ENCODE results near the gene C11orf21. TPM values are rescaled to one million over a fixed set of nuclear protein-coding genes. Genes with fewer than 3 reads are reported as not detected.

The C11orf21 gene
- total and polyA plus RNA-seq, 2 donors (not counting 1 experiment from before 2014, with no cell fraction given) = under 0.01 TPM; not detected in 1

GRCh38 chr11:2267851-2268728 is 33.6 kb downstream of the C11orf21 start:
- TF ChIP-seq EZH2 (IDR thresholded peaks at IDR 0.05; ENCODE audit: low read length, missing control alignments) (no peak), CTCF (conservative IDR thresholded peaks at IDR 0.05 in 1 of 2, IDR thresholded peaks at IDR 0.05 in 1 of 2; ENCODE audit: low read depth in 1 of 2, low read length in 2 of 2) (no peak)
- Histone ChIP-seq H3K4me2 (ENCODE audit: extremely low read depth, insufficient read depth, low read length) (no peak overlapping the region), H3K4me3 (replicated peaks in 1 of 4; ENCODE audit: control extremely low read depth in 1 of 4, insufficient read depth in 1 of 4, low read depth in 3 of 4, low read length in 4 of 4) (no peak overlapping the region), H3K79me2 (ENCODE audit: control insufficient read depth, insufficient read depth, low read length) (no peaks in the 10 kb centered on the region), H2AFZ (ENCODE audit: low read length) (no peak overlapping the region), H3K27me3 (ENCODE audit: control insufficient read depth, insufficient read depth, low read length) (peaks cover 8% of the 10 kb centered on the region), H3K27ac (ENCODE audit: insufficient read depth, low read length) (no peak overlapping the region), H3K9ac (ENCODE audit: insufficient read depth, low read length) (no peak overlapping the region), H3K36me3 (ENCODE audit: control insufficient read depth, insufficient read depth, low read length) (no peaks in the 10 kb centered on the region), H4K20me1 (ENCODE audit: control insufficient read depth, extremely low read depth, insufficient read depth, low read length) (no peaks in the 10 kb centered on the region), H3K9me3 (ENCODE audit: control insufficient read depth, insufficient read depth, low read depth, low read length) (no peaks in the 10 kb centered on the region), H3K4me1 (ENCODE audit: control insufficient read depth, extremely low read depth, insufficient read depth, low read length) (no peaks in the 10 kb centered on the region)
- DNase-seq (ENCODE audit: low read depth in 2 of 2) = no peak

GRCh38 chr11:2267306-2267850 is 34.3 kb downstream of the C11orf21 start:
- Histone ChIP-seq H3K27ac (ENCODE audit: insufficient read depth, low read length) (no peak overlapping the region), H3K4me2 (ENCODE audit: extremely low read depth, insufficient read depth, low read length) (no peak overlapping the region), H3K4me3 (replicated peaks in 1 of 4; ENCODE audit: control extremely low read depth in 1 of 4, insufficient read depth in 1 of 4, low read depth in 3 of 4, low read length in 4 of 4) (no peak overlapping the region), H2AFZ (ENCODE audit: low read length) (no peak overlapping the region), H4K20me1 (ENCODE audit: control insufficient read depth, extremely low read depth, insufficient read depth, low read length) (no peaks in the 10 kb centered on the region), H3K36me3 (ENCODE audit: control insufficient read depth, insufficient read depth, low read length) (no peaks in the 10 kb centered on the region), H3K27me3 (ENCODE audit: control insufficient read depth, insufficient read depth, low read length) (peaks cover 8% of the 10 kb centered on the region), H3K9ac (ENCODE audit: insufficient read depth, low read length) (no peak overlapping the region), H3K79me2 (ENCODE audit: control insufficient read depth, insufficient read depth, low read length) (no peaks in the 10 kb centered on the region), H3K9me3 (ENCODE audit: control insufficient read depth, insufficient read depth, low read depth, low read length) (no peaks in the 10 kb centered on the region), H3K4me1 (ENCODE audit: control insufficient read depth, extremely low read depth, insufficient read depth, low read length) (no peaks in the 10 kb centered on the region)
- TF ChIP-seq CTCF (conservative IDR thresholded peaks at IDR 0.05 in 1 of 2, IDR thresholded peaks at IDR 0.05 in 1 of 2; ENCODE audit: low read depth in 1 of 2, low read length in 2 of 2) (no peak), EZH2 (IDR thresholded peaks at IDR 0.05; ENCODE audit: low read length, missing control alignments) (no peak)
- no peak for DNase-seq (ENCODE audit: low read depth in 2 of 2)

- H3K4me1 ChIP-seq (ENCODE audit: control insufficient read depth, extremely low read depth, insufficient read depth, low read length) = no peaks in the 10 kb centered on the region
- no peaks in the 10 kb centered on the region for H3K9me3 ChIP-seq (ENCODE audit: control insufficient read depth, insufficient read depth, low read depth, low read length)
- DNase-seq (ENCODE audit: low read depth in 2 of 2) = no peak
- no peak overlapping the region for H3K4me2 ChIP-seq (ENCODE audit: extremely low read depth, insufficient read depth, low read length)
- H3K27ac ChIP-seq (ENCODE audit: insufficient read depth, low read length) = no peak overlapping the region
- H2AFZ ChIP-seq (ENCODE audit: low read length) = no peak overlapping the region
- no peaks in the 10 kb centered on the region for H3K79me2 ChIP-seq (ENCODE audit: control insufficient read depth, insufficient read depth, low read length)
- no peaks in the 10 kb centered on the region for H3K36me3 ChIP-seq (ENCODE audit: control insufficient read depth, insufficient read depth, low read length)
- H3K27me3 ChIP-seq (ENCODE audit: control insufficient read depth, insufficient read depth, low read length) = peaks cover 8% of the 10 kb centered on the region
- H4K20me1 ChIP-seq (ENCODE audit: control insufficient read depth, extremely low read depth, insufficient read depth, low read length) = no peaks in the 10 kb centered on the region
- no peak overlapping the region for H3K4me3 ChIP-seq (replicated peaks in 1 of 4; ENCODE audit: control extremely low read depth in 1 of 4, insufficient read depth in 1 of 4, low read depth in 3 of 4, low read length in 4 of 4)
- TF ChIP-seq CTCF (conservative IDR thresholded peaks at IDR 0.05 in 1 of 2, IDR thresholded peaks at IDR 0.05 in 1 of 2; ENCODE audit: low read depth in 1 of 2, low read length in 2 of 2) = no peak
- TF ChIP-seq EZH2 (IDR thresholded peaks at IDR 0.05; ENCODE audit: low read length, missing control alignments) = no peak
- no peak overlapping the region for H3K9ac ChIP-seq (ENCODE audit: insufficient read depth, low read length)
Observed at GRCh38 chr11:2266586-2267305, 35.0 kb downstream of the C11orf21 start.
